GM12878 (cell line): ENCODE results near the gene PATZ1. TPM values are rescaled to one million over a fixed set of nuclear protein-coding genes. Genes with fewer than 3 reads are reported as not detected.

ENCODE experiments used
- BCL11A ChIP-seq: IDR thresholded peaks from 2 replicates; pipeline ENCODE4 v1.6.1; 2011; ENCODE audit warnings: low read depth, low read length
- CHD4 ChIP-seq: fragments of 200-600 bp; sonication (generic); IDR thresholded peaks from 2 replicates; pipeline ENCODE4 v1.6.1; 2016; ENCODE audit warnings: mild to moderate bottlenecking
- E2F8 ChIP-seq: fragments of 450-650 bp; IDR thresholded peaks from 2 replicates; pipeline ENCODE4 v1.6.1; 2018; ENCODE audit warnings: mild to moderate bottlenecking, low read depth, moderate library complexity; ENCODE audit not compliant: partially characterized antibody
- EGR1 ChIP-seq, 2 experiments: IDR thresholded peaks; 1 replicate in 1 of 2; 2 replicates in 1 of 2; pipeline ENCODE4 v1.6.1; 2011 to 2012; ENCODE audit warnings: low read depth in 2 of 2, low read length in 2 of 2, borderline replicate concordance in 1 of 2, mild to moderate bottlenecking in 1 of 2, moderate library complexity in 1 of 2
- FOS ChIP-seq: IDR thresholded peaks from 3 replicates; pipeline ENCODE4 v1.6.1; 2011; ENCODE audit warnings: borderline replicate concordance; ENCODE audit not compliant: insufficient read length; ENCODE audit errors: extremely low read depth
- HDAC6 ChIP-seq: fragments of 200-600 bp; sonication (generic); IDR thresholded peaks from one replicate; pipeline ENCODE4 v1.8.0; 2017; ENCODE audit warnings: antibody characterized with exemption; ENCODE audit not compliant: unreplicated experiment
- IKZF2 ChIP-seq, 2 experiments: fragments of 450-650 bp; IDR thresholded peaks; 2 replicates each; pipeline ENCODE4 v1.6.1; 2017; ENCODE audit warnings: mild to moderate bottlenecking in 2 of 2, moderate library complexity in 2 of 2
- MYC ChIP-seq: IDR thresholded peaks from 2 replicates; pipeline ENCODE4 v1.6.1; 2011; ENCODE audit warnings: mild to moderate bottlenecking, low read length, moderate library complexity, inconsistent platforms; ENCODE audit not compliant: insufficient read depth, insufficient replicate concordance, insufficient read length, severe bottlenecking
- NFIC ChIP-seq: IDR thresholded peaks from 2 replicates; pipeline ENCODE4 v1.6.1; 2012; ENCODE audit warnings: low read depth, mild to moderate bottlenecking, inconsistent platforms, low read length, moderate library complexity
- NR2C2 ChIP-seq: IDR thresholded peaks from 2 replicates; pipeline ENCODE4 v1.6.1; 2011; ENCODE audit warnings: borderline replicate concordance, low read depth; ENCODE audit not compliant: control insufficient read depth, insufficient read length
- NR2F1 ChIP-seq: fragments of 450-650 bp; conservative IDR thresholded peaks from 2 replicates; pipeline ENCODE4 v1.6.1; 2017; ENCODE audit warnings: mild to moderate bottlenecking
- PAX5 ChIP-seq: IDR thresholded peaks from 2 replicates; pipeline ENCODE4 v1.6.1; 2011; ENCODE audit warnings: low read depth, low read length, borderline replicate concordance
- RB1 ChIP-seq: fragments of 450-650 bp; formaldehyde crosslinking; IDR thresholded peaks from 2 replicates; pipeline ENCODE4 v1.6.1; 2017; ENCODE audit warnings: mild to moderate bottlenecking, borderline replicate concordance
- SIN3A ChIP-seq: IDR thresholded peaks from 2 replicates; pipeline ENCODE4 v1.6.1; 2012; ENCODE audit warnings: low read depth, low read length, improper control_type of control experiment
- TBL1XR1 ChIP-seq: IDR thresholded peaks from 2 replicates; pipeline ENCODE4 v1.6.1; 2012; ENCODE audit warnings: low read depth, low read length, improper control_type of control experiment
- TCF3 ChIP-seq: IDR thresholded peaks from 2 replicates; pipeline ENCODE4 v1.6.1; 2012; ENCODE audit warnings: low read depth, mild to moderate bottlenecking, low read length, borderline replicate concordance; ENCODE audit not compliant: insufficient read depth
- ZBTB4 ChIP-seq: fragments of 450-650 bp; formaldehyde crosslinking; IDR thresholded peaks from 2 replicates; pipeline ENCODE4 v1.4.0; 2022; ENCODE audit warnings: mild to moderate bottlenecking, moderate library complexity
- ZNF687 ChIP-seq: fragments of 450-650 bp; IDR thresholded peaks from 2 replicates; pipeline ENCODE4 v1.6.1; 2017; ENCODE audit warnings: mild to moderate bottlenecking, moderate library complexity
- polyA plus RNA-seq, 11 experiments: library from polyadenylated mRNA; depleted of rRNA in 4 of 11; unstranded in 6 of 11; stranded (reverse) in 5 of 11; fragments of >200 nt; fragmentation: Nextera tagmentation in 4 of 11; fragmentation: Illumina TruSeq in 1 of 11; extraction: Ambion mirVana in 4 of 11; extraction: Trizol in 1 of 11; gene quantifications; 1 replicate in 1 of 11; 2 replicates in 10 of 11; pipeline versions ENCODE4 v1.2.1 to v1.2.3, GENCODE V29; 2011 to 2016; ENCODE audit warnings: inconsistent platforms in 2 of 11, missing spikeins in 2 of 11, low read depth in 1 of 11
- total RNA-seq, 4 experiments: library from RNA; depleted of rRNA in 3 of 4; stranded (reverse); fragments of >200 nt in 3 of 4; fragmentation: Illumina TruSeq in 1 of 4; extraction: Trizol in 1 of 4; gene quantifications; 2 replicates each; pipeline versions ENCODE4 v1.2.1 to v1.2.3, GENCODE V29; 2013 to 2021

PATZ1 gene
- total and polyA plus RNA-seq, 10 of the 15 experiments (the other 5 are each of a cell fraction or from before 2014, with no cell fraction given): 3.6 to 32.7 (median 13.9) TPM

- TF ChIP-seq E2F8 (no peak), ZBTB4 (CRISPR knock-in tag) (no peak), BCL11A (no peak), RB1 (peak; percentile 43; the same call in 1 of the 2 replicates), IKZF2 (IDR thresholded peaks at IDR 0.05) (no peak), ZNF687 (no peak), FOS (no peak), TCF3 (no peak), TBL1XR1 (peak; percentile 33; the same call in 1 of the 2 replicates), NFIC (no peak), EGR1 (IDR thresholded peaks at IDR 0.05; ENCODE audit: borderline replicate concordance in 1 of 2, low read depth in 2 of 2, low read length in 2 of 2) (peak in 1 of 2 experiments; percentile 3; a peak in 1 of 3 replicates), NR2C2 (no peak), SIN3A (no peak), MYC (no peak), HDAC6 (no peak), PAX5 (no peak), CHD4 (no peak), NR2F1 (no peak)
Observed at GRCh38 chr22:31345331-31346254, 553 bp downstream of the PATZ1 start (continued).
